ENCODE results near the gene SH3BP5. TPM values are rescaled to one million over a fixed set of nuclear protein-coding genes. Genes with fewer than 3 reads are reported as not detected.

Gene SH3BP5
- total and polyA plus RNA-seq, 2 donors (not counting 1 experiment from before 2014, with no cell fraction given) = 76.6 to 92.3 TPM

- H3K9me3 Mint-ChIP-seq (ENCODE audit: insufficient read depth) = no peaks in the 10 kb centered on the region
- TF ChIP-seq, protein P1, sequence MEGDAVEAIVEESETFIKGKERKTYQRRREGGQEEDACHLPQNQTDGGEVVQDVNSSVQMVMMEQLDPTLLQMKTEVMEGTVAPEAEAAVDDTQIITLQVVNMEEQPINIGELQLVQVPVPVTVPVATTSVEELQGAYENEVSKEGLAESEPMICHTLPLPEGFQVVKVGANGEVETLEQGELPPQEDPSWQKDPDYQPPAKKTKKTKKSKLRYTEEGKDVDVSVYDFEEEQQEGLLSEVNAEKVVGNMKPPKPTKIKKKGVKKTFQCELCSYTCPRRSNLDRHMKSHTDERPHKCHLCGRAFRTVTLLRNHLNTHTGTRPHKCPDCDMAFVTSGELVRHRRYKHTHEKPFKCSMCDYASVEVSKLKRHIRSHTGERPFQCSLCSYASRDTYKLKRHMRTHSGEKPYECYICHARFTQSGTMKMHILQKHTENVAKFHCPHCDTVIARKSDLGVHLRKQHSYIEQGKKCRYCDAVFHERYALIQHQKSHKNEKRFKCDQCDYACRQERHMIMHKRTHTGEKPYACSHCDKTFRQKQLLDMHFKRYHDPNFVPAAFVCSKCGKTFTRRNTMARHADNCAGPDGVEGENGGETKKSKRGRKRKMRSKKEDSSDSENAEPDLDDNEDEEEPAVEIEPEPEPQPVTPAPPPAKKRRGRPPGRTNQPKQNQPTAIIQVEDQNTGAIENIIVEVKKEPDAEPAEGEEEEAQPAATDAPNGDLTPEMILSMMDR (IDR thresholded peaks at IDR 0.05) = no peak
- no peak for TF ChIP-seq EZH2 (IDR thresholded peaks at IDR 0.05; ENCODE audit: borderline replicate concordance, insufficient read depth, low read depth, low read length, poor library complexity, severe bottlenecking)
- H3K79me2 ChIP-seq (ENCODE audit: control insufficient read depth, insufficient read depth, low read length) = peaks cover 65% of the 10 kb centered on the region
- no peak overlapping the region for H2AFZ ChIP-seq (ENCODE audit: insufficient read depth, low read depth, low read length, poor library complexity, severe bottlenecking)
- 34% methylated on average over 29 of the region's 29 CpGs for WGBS (ENCODE audit: insufficient coverage)
- DNase-seq (peak; percentile 70), ATAC-seq (ENCODE audit: low read depth) (peak; percentile 50)
- H3K27ac Mint-ChIP-seq = peak overlapping the region; percentile 89
- H3K4me3 Mint-ChIP-seq = peak overlapping the region; percentile 80
- H4K20me1 ChIP-seq (ENCODE audit: control insufficient read depth, insufficient read depth, low read length, poor library complexity, severe bottlenecking) = peaks cover 98% of the 10 kb centered on the region
- H3K4me2 ChIP-seq (replicated peaks; ENCODE audit: low read depth, low read length, poor library complexity, severe bottlenecking) = peak overlapping the region; percentile 62
- ChIA-PET POLR2A (interaction anchor here (0.8 to 2.2 kb wide), 4 partner anchors 23 to 129 kb away, joined by 3 to 6 read pairs (median 4); partner anchors contain the start of gene SH3BP5), CTCF (interaction anchor here (0.7 to 13.8 kb wide), 27 partner anchors 8 to 287 kb away, joined by 3 to 421 read pairs (median 11); partner anchors contain the start of gene SH3BP5)
- H3K4me1 Mint-ChIP-seq = peaks cover 80% of the 10 kb centered on the region
- peaks cover 0 to under 1% (median 0%) of the 10 kb centered on the region in 3 donors for H3K9me3 ChIP-seq (ENCODE audit: control extremely low read depth in 1 of 3, control insufficient read depth in 2 of 3, insufficient read depth in 1 of 3, low read length in 2 of 3)
- H3K4me1 ChIP-seq (ENCODE audit: control insufficient read depth in 2 of 2, insufficient read depth in 2 of 2, low read length in 2 of 2) = peaks cover 78 to 88% of the 10 kb centered on the region in 2 donors
- peak overlapping the region in 1 of 5 experiments; percentile 23 for H3K4me3 ChIP-seq (ENCODE audit: control extremely low read depth in 1 of 5, extremely low read depth in 1 of 5, insufficient read depth in 1 of 5, low read depth in 2 of 5, low read length in 4 of 5)
- H3K27me3 Mint-ChIP-seq = no peaks in the 10 kb centered on the region
- H3K27me3 ChIP-seq (replicated peaks in 1 of 4; ENCODE audit: control extremely low read depth in 1 of 4, control insufficient read depth in 3 of 4, insufficient read depth in 4 of 4, low read length in 3 of 4) = no peaks in the 10 kb centered on the region
- peak overlapping the region; percentile 41 to 44 for H3K27ac ChIP-seq (ENCODE audit: low read length in 2 of 2)
- H3K9ac ChIP-seq (ENCODE audit: low read length) = peak overlapping the region; percentile 2
- intact Hi-C loops (cut with micrococcal nuclease) = loop anchor here (1.0 to 2.0 kb wide), 2 partner anchors 37 to 63 kb away; partner anchors contain the start of gene CAPN7
- H3K36me3 ChIP-seq (replicated peaks in 1 of 2; ENCODE audit: control extremely low read depth in 1 of 2, control insufficient read depth in 1 of 2, extremely low read depth in 1 of 2, insufficient read depth in 2 of 2, low read length in 1 of 2) = peaks cover 7 to 54% of the 10 kb centered on the region in 2 experiments
Measured at GRCh38 chr3:15269091-15269989, 63.0 kb downstream of the SH3BP5 start.

All from B cell (primary cell).